Mesendoderm (in vitro differentiated cells): ENCODE data around the gene PITPNM1.

Source experiments
- DNase-seq: peaks from one replicate; pipeline ENCODE4 v3.0.0; 2013
- H2AK5ac ChIP-seq: 2 replicates; pipeline ENCODE4 v1.6.1; 2013; ENCODE audit warnings: low read length, inconsistent platforms
- H2BK120ac ChIP-seq: 2 replicates; pipeline ENCODE4 v1.6.1; 2013; ENCODE audit warnings: low read depth, mild to moderate bottlenecking, low read length, moderate library complexity, mixed read lengths
- H2BK15ac ChIP-seq: replicated peaks from 2 replicates; pipeline ENCODE4 v1.6.1; 2013; ENCODE audit warnings: low read depth, mild to moderate bottlenecking, moderate library complexity
- H2BK5ac ChIP-seq: 2 replicates; pipeline ENCODE4 v1.6.1; 2013; ENCODE audit warnings: low read length, inconsistent platforms
- H3K18ac ChIP-seq: 2 replicates; pipeline ENCODE4 v1.6.1; 2013; ENCODE audit warnings: mild to moderate bottlenecking, low read length, mixed read lengths
- H3K23ac ChIP-seq: one replicate; pipeline ENCODE4 v1.6.1; 2013; ENCODE audit warnings: low read length
- H3K27ac ChIP-seq: 2 replicates; pipeline ENCODE4 v1.5.1; 2013; ENCODE audit warnings: low read depth, mild to moderate bottlenecking, inconsistent platforms, low read length, moderate library complexity
- H3K27me3 ChIP-seq: 2 replicates; pipeline ENCODE4 v1.6.1; 2013; ENCODE audit warnings: low read length, control low read depth, mild to moderate bottlenecking, inconsistent platforms; ENCODE audit not compliant: insufficient read depth, poor library complexity
- H3K36me3 ChIP-seq: 2 replicates; pipeline ENCODE4 v1.6.1; 2013; ENCODE audit warnings: low read length, inconsistent platforms; ENCODE audit not compliant: control insufficient read depth, insufficient read depth
- H3K4ac ChIP-seq: one replicate; pipeline ENCODE4 v1.6.1; 2013; ENCODE audit warnings: low read depth, mild to moderate bottlenecking, low read length, moderate library complexity
- H3K4me1 ChIP-seq: 2 replicates; pipeline ENCODE4 v1.6.1; 2013; ENCODE audit warnings: low read depth, low read length, inconsistent platforms; ENCODE audit not compliant: control insufficient read depth
- H3K4me2 ChIP-seq: 2 replicates; pipeline ENCODE4 v1.6.1; 2013; ENCODE audit warnings: low read length
- H3K4me3 ChIP-seq: 2 replicates; pipeline ENCODE4 v1.5.1; 2013; ENCODE audit warnings: mild to moderate bottlenecking, low read length
- H3K56ac ChIP-seq: one replicate; pipeline ENCODE4 v1.6.1; 2013; ENCODE audit warnings: low read length
- H3K79me1 ChIP-seq: 2 replicates; pipeline ENCODE4 v1.6.1; 2013; ENCODE audit warnings: low read length, inconsistent platforms
- H3K79me2 ChIP-seq: 2 replicates; pipeline ENCODE4 v1.6.1; 2013; ENCODE audit warnings: mild to moderate bottlenecking, low read length; ENCODE audit not compliant: control insufficient read depth, insufficient read depth
- H3K9ac ChIP-seq: 2 replicates; pipeline ENCODE4 v1.6.1; 2013; ENCODE audit warnings: low read length, inconsistent platforms
- H4K5ac ChIP-seq: one replicate; pipeline ENCODE4 v1.6.1; 2013; ENCODE audit warnings: low read length
- H4K8ac ChIP-seq: one replicate; pipeline ENCODE4 v1.6.1; 2013; ENCODE audit warnings: low read depth, mild to moderate bottlenecking, control low read depth, low read length, moderate library complexity
- WGBS: extraction: QIAGEN DNeasy Blood & Tissue Kit; methylation state at CpG from one replicate; pipeline ENCODE4 v1.1.7; 2013; ENCODE audit warnings: low lambda C conversion rate, missing lambda C conversion rate; ENCODE audit not compliant: insufficient coverage; ENCODE audit errors: extremely low coverage; 5-methylcytosine and 5-hydroxymethylcytosine counted together

PITPNM1 gene

DNA sequence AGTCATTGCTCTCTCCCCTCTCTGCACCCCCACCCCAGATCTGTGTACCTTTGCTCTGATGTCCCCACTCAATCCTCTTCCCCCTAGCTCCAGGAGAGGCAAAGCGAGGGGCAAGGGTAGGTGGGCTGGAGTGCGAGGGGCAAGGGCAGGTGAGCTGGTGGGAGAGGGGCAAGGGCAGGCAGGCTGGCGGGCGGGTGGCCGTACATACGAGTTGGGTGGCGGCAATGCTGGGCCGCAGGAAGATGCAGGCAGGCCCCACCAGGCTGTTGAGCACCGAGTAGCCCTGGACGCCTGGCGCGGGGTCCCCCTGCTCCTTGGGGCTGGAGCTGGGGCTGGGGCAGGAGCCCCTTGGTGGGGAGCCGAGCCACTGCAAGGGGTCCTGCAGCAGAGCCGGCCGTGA lies 17.2 kb upstream of the PITPNM1 start:
- Histone ChIP-seq H3K18ac (no peak overlapping the region), H3K9ac (no peak overlapping the region), H4K5ac (no peak overlapping the region), H3K4me1 (no peaks in the 10 kb centered on the region), H3K23ac (no peak overlapping the region), H3K4me2 (no peak overlapping the region), H3K56ac (no peak overlapping the region), H3K79me1 (no peaks in the 10 kb centered on the region), H3K27me3 (no peaks in the 10 kb centered on the region), H2AK5ac (no peak overlapping the region), H3K79me2 (no peaks in the 10 kb centered on the region), H3K36me3 (no peaks in the 10 kb centered on the region), H3K4ac (no peak overlapping the region), H2BK120ac (no peak overlapping the region), H4K8ac (no peak overlapping the region), H2BK15ac (no peak overlapping the region), H2BK5ac (no peak overlapping the region), H3K4me3 (no peak overlapping the region), H3K27ac (no peak overlapping the region)
- no CpG with 5 or more reads among the region's 15 CpGs for WGBS
- DNase-seq, result no peak

DNA sequence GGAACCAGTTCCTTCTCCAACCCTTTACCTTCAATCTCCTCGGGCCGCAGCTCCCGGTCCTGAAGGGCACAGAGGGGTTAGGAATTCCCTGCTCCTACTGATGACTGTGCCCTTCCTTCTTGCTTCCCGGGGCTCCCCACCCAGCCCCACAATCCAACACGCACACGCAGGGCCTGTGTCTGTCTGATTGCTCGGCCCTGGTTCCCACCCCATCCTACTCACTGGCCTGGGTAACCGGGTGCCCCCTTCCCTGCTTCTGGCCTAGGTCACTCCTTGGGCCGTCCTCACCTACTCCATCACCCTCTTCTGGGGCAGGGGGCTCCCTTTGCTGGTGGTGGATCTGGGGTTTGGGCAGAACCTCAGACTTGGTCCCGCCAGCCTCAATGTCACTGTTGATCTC lies 16.8 kb upstream of the PITPNM1 start:
- H4K5ac ChIP-seq, result no peak overlapping the region
- no peak overlapping the region for H2AK5ac ChIP-seq
- no peaks in the 10 kb centered on the region for H3K79me2 ChIP-seq
- H3K9ac ChIP-seq, result no peak overlapping the region
- H2BK5ac ChIP-seq, result no peak overlapping the region
- H2BK15ac ChIP-seq, result no peak overlapping the region
- H3K79me1 ChIP-seq, result no peaks in the 10 kb centered on the region
- H2BK120ac ChIP-seq, result no peak overlapping the region
- H4K8ac ChIP-seq, result no peak overlapping the region
- H3K4me3 ChIP-seq, result no peak overlapping the region
- H3K56ac ChIP-seq, result no peak overlapping the region
- H3K18ac ChIP-seq, result no peak overlapping the region
- H3K4me2 ChIP-seq, result no peak overlapping the region
- no peak for DNase-seq
- H3K4ac ChIP-seq, result no peak overlapping the region
- H3K36me3 ChIP-seq, result no peaks in the 10 kb centered on the region
- no CpG with 5 or more reads among the region's 10 CpGs for WGBS
- H3K27me3 ChIP-seq, result no peaks in the 10 kb centered on the region
- no peaks in the 10 kb centered on the region for H3K4me1 ChIP-seq
- no peak overlapping the region for H3K23ac ChIP-seq
- H3K27ac ChIP-seq, result no peak overlapping the region

DNA sequence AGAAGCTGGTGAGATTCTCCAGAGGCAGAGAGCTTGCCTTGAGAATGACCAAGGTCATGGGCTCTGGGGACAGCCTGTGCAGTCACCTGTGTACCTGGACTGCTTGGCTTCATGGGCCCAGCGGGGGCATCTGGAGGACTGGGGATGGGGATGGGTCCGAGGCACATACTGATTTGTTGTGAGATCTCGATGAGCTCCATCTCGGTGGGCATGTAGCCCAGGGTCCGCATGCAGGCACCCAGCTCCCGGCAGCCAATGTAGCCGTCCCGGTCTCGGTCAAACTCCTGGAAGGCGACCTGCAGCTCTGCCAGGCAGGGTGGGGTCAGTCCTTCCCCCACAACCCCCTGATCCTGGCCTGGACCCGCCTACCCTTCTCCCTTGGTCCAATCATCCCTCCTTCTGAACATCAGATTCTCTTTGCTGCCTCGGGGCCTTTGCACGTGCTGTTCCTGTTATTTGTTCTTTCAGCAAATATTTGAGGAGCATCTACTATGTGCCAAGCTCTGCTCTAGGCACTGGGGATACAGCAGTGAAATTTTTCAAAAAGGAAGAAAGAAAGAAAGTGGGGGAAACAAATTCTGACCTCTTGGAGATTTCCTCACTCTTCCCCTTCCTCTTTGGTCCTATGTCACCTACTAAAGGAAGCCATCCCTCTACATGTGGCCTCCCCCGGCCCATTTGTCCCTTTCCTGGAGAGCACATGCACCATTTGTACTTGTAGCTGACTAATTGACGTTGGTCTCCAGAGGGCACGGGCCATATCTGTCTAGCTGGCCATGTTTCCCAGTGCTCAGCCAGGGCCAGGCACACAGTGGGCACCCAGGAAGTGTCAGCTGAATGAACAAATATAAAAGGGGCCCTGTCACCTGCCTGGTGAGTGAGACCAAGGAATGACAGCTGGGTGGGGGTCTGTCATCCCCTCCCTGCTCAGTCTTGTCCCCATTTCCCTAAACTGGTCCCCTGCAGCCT lies 16.0 kb upstream of the PITPNM1 start:
- no peak overlapping the region for H2BK120ac ChIP-seq
- H4K8ac ChIP-seq, result no peak overlapping the region
- H3K79me1 ChIP-seq, result no peaks in the 10 kb centered on the region
- no peak overlapping the region for H3K4me3 ChIP-seq
- H3K27me3 ChIP-seq, result no peaks in the 10 kb centered on the region
- WGBS, result no CpG with 5 or more reads among the region's 16 CpGs
- no peak overlapping the region for H3K27ac ChIP-seq
- no peak overlapping the region for H3K4ac ChIP-seq
- H3K4me2 ChIP-seq, result no peak overlapping the region
- H3K36me3 ChIP-seq, result no peaks in the 10 kb centered on the region
- no peak overlapping the region for H3K9ac ChIP-seq
- no peak overlapping the region for H4K5ac ChIP-seq
- no peak overlapping the region for H2AK5ac ChIP-seq
- no peaks in the 10 kb centered on the region for H3K4me1 ChIP-seq
- H3K56ac ChIP-seq, result no peak overlapping the region
- H3K23ac ChIP-seq, result no peak overlapping the region
- H3K79me2 ChIP-seq, result no peaks in the 10 kb centered on the region
- DNase-seq, result no peak
- no peak overlapping the region for H2BK15ac ChIP-seq
- H3K18ac ChIP-seq, result no peak overlapping the region
- no peak overlapping the region for H2BK5ac ChIP-seq

DNA sequence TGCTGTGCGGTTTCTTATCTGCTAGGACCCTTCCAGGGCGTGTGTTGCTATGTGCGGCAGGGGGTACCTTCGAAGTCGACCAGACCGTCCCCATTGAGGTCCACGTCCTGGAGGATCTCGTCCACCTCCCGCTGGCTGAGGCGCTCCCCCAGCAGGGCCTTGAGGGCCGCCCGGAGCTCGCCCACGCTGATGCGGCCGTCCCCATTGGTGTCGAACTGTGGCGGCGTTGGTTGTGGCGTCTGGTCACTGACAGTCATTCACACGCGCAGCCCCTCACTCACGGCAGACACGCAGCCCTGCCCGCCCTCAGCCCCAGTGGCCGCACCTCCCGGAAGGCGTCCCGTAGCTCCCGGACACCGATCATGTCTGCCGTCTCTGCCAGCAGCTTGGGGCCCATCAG lies 14.6 kb upstream of the PITPNM1 start:
- Histone ChIP-seq H4K5ac (no peak overlapping the region), H3K4me3 (no peak overlapping the region), H2BK120ac (no peak overlapping the region), H3K4me2 (no peak overlapping the region), H3K4me1 (no peaks in the 10 kb centered on the region), H3K27me3 (no peaks in the 10 kb centered on the region), H3K18ac (no peak overlapping the region), H2AK5ac (no peak overlapping the region), H3K79me1 (no peaks in the 10 kb centered on the region), H3K36me3 (no peaks in the 10 kb centered on the region), H3K79me2 (no peaks in the 10 kb centered on the region), H4K8ac (no peak overlapping the region), H3K4ac (no peak overlapping the region), H2BK15ac (no peak overlapping the region), H2BK5ac (no peak overlapping the region), H3K56ac (no peak overlapping the region), H3K23ac (no peak overlapping the region), H3K9ac (no peak overlapping the region), H3K27ac (no peak overlapping the region)
- DNase-seq, result no peak
- no CpG with 5 or more reads among the region's 32 CpGs for WGBS

DNA sequence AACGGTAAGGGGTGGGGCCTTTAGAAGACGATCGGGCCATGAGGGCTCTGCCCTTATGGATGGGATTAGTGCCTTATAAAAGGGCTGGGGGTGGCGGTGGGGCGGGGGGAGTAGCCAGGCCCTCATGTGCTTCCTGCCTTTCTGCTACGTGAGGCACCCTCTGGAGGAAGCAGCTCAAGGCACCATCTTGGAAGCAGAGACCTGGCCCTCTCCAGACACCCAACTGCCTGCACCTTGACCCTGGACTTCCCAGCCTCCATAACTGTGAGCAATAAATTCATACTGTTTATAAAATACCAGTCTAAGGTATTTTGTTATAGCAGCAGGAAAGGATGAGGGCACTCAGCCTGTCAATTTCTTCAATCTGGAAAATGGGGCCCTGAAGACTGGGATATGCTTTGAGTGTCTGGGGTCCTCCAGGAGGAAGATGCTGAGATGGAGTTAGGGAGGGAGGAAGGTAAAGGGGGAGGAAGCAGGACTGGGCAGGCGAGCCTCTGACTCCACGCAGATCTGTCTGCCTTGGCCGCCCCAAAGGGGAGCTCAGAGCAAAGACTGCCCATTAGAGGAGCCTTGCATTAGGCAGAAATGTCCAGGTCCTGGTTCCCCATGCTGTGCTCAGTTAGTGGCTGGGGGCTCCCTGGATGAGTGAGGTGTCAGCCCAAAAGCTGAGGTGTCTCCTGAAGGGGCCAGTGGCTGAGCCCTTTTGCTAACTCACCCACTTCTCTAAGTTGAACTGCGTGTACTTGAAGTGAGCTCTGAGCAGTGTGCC lies 12.8 kb upstream of the PITPNM1 start:
- no peak overlapping the region for H2BK5ac ChIP-seq
- no peaks in the 10 kb centered on the region for H3K79me2 ChIP-seq
- no peak overlapping the region for H2AK5ac ChIP-seq
- H2BK120ac ChIP-seq, result no peak overlapping the region
- H3K4me2 ChIP-seq, result no peak overlapping the region
- no peak for DNase-seq
- H3K4me3 ChIP-seq, result no peak overlapping the region
- H3K27me3 ChIP-seq, result no peaks in the 10 kb centered on the region
- no peaks in the 10 kb centered on the region for H3K79me1 ChIP-seq
- H3K27ac ChIP-seq, result no peak overlapping the region
- WGBS, result no CpG with 5 or more reads among the region's 10 CpGs
- no peak overlapping the region for H2BK15ac ChIP-seq
- H4K8ac ChIP-seq, result no peak overlapping the region
- no peaks in the 10 kb centered on the region for H3K36me3 ChIP-seq
- H3K56ac ChIP-seq, result no peak overlapping the region
- H3K9ac ChIP-seq, result no peak overlapping the region
- H3K4ac ChIP-seq, result no peak overlapping the region
- H3K4me1 ChIP-seq, result no peaks in the 10 kb centered on the region
- no peak overlapping the region for H3K23ac ChIP-seq
- H3K18ac ChIP-seq, result no peak overlapping the region
- no peak overlapping the region for H4K5ac ChIP-seq
